Measurements from ENCODE around the gene ZBTB8B.

DNA sequence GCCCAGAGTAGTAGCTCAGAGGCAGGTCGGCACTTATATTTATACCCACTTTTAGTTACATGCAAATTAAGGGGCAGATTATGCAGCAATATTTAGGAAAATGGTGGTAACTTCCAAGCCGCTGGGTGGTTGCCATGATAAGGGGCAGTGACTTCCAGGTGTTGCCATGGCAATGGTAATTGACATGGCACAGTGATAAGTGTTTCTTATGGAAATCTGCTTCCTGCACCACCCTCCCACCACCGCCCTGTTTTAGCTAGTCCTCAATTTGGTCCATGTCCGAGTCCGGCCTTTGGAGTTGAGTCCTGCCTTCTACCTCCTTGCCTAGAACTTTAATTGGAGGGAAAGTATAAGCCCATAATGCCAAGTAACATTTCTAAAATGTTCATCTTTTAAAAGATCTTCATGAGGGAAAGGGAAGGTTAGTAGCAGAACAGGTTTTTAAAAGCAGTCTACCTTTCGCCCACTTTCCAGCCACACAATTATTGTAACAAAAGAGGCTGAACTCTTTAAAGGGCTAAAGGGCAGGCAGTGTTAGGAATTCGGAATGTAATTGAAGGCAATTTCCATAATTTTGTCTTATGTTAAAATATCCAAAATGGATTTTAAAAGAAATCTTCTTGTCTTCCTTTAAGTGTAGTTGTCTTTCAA, 21.7 kb downstream of the ZBTB8B start:
- TF ChIP-seq POLR2A (IDR thresholded peaks at IDR 0.05): no peak
- TF ChIP-seq, protein P1, sequence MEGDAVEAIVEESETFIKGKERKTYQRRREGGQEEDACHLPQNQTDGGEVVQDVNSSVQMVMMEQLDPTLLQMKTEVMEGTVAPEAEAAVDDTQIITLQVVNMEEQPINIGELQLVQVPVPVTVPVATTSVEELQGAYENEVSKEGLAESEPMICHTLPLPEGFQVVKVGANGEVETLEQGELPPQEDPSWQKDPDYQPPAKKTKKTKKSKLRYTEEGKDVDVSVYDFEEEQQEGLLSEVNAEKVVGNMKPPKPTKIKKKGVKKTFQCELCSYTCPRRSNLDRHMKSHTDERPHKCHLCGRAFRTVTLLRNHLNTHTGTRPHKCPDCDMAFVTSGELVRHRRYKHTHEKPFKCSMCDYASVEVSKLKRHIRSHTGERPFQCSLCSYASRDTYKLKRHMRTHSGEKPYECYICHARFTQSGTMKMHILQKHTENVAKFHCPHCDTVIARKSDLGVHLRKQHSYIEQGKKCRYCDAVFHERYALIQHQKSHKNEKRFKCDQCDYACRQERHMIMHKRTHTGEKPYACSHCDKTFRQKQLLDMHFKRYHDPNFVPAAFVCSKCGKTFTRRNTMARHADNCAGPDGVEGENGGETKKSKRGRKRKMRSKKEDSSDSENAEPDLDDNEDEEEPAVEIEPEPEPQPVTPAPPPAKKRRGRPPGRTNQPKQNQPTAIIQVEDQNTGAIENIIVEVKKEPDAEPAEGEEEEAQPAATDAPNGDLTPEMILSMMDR (IDR thresholded peaks at IDR 0.05): no peak
- TF ChIP-seq POLR2AphosphoS5 (IDR thresholded peaks at IDR 0.05; ENCODE audit: insufficient read depth in 1 of 2, low read depth in 1 of 2): no peak

All from vagina (tissue), 2 donors.